Measurements from ENCODE around the gene DMD.

Gene DMD

DNA sequence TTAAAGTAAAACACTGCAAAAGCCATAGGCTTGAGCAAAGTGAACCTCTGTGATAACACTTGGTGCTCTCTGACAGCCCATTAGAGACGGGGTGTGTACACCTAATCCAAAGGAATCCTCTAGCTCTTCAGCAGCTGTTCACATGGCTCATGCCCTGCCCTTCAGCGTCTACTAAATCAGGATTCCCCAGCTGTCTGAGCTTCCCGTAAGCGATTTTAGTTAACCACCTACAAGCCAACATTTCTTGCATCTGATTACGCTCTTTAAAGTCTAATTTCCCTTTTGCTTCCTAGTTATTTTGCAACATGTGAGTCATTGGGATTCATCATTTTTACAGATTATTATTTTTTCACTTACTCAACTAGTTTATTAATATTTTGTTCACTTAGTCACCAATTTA, 6.5 kb downstream of the DMD start:
- peak; percentile 53 to 65 for DNase-seq (ENCODE audit: low read depth in 2 of 2)

GRCh38 chrX:33198561-33199279, 12.6 kb downstream of the DMD start:
- TF ChIP-seq, protein P1, sequence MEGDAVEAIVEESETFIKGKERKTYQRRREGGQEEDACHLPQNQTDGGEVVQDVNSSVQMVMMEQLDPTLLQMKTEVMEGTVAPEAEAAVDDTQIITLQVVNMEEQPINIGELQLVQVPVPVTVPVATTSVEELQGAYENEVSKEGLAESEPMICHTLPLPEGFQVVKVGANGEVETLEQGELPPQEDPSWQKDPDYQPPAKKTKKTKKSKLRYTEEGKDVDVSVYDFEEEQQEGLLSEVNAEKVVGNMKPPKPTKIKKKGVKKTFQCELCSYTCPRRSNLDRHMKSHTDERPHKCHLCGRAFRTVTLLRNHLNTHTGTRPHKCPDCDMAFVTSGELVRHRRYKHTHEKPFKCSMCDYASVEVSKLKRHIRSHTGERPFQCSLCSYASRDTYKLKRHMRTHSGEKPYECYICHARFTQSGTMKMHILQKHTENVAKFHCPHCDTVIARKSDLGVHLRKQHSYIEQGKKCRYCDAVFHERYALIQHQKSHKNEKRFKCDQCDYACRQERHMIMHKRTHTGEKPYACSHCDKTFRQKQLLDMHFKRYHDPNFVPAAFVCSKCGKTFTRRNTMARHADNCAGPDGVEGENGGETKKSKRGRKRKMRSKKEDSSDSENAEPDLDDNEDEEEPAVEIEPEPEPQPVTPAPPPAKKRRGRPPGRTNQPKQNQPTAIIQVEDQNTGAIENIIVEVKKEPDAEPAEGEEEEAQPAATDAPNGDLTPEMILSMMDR (IDR thresholded peaks at IDR 0.05; ENCODE audit: low read depth, low read length): no peak
- no peak for DNase-seq (ENCODE audit: low read depth in 2 of 2)
- H3K4me3 ChIP-seq (replicated peaks in 1 of 2; ENCODE audit: low read depth in 2 of 2, low read length in 2 of 2): no peak overlapping the region

More for the DNA sequence above, 6.5 kb downstream of the DMD start:
- TF ChIP-seq, protein P1 (IDR thresholded peaks at IDR 0.05; ENCODE audit: low read depth, low read length): no peak
- peak overlapping the region in 1 of 2 donors; percentile 1 for H3K4me3 ChIP-seq (replicated peaks in 1 of 2; ENCODE audit: low read depth in 2 of 2, low read length in 2 of 2)

- no peak overlapping the region for H3K4me3 ChIP-seq (replicated peaks in 1 of 2; ENCODE audit: low read depth in 2 of 2, low read length in 2 of 2)
- TF ChIP-seq, protein P1 (IDR thresholded peaks at IDR 0.05; ENCODE audit: low read depth, low read length): no peak
- no peak for DNase-seq (ENCODE audit: low read depth in 2 of 2)
Observed at GRCh38 chrX:33195698-33196097, 15.7 kb downstream of the DMD start.

- TF ChIP-seq, protein P1 (IDR thresholded peaks at IDR 0.05; ENCODE audit: low read depth, low read length): no peak
- H3K4me3 ChIP-seq (replicated peaks in 1 of 2; ENCODE audit: low read depth in 2 of 2, low read length in 2 of 2): peak overlapping the region in 1 of 2 donors; percentile 18
- DNase-seq (ENCODE audit: low read depth in 2 of 2): peak; percentile 53 to 61
Observed at GRCh38 chrX:33194876-33195433, 16.4 kb downstream of the DMD start.

- no peak for DNase-seq (ENCODE audit: low read depth in 2 of 2)
- H3K4me3 ChIP-seq (replicated peaks in 1 of 2; ENCODE audit: low read depth in 2 of 2, low read length in 2 of 2): no peak overlapping the region
- TF ChIP-seq, protein P1 (IDR thresholded peaks at IDR 0.05; ENCODE audit: low read depth, low read length): no peak
Observed at GRCh38 chrX:33194289-33194688, 17.1 kb downstream of the DMD start.

- TF ChIP-seq, protein P1 (IDR thresholded peaks at IDR 0.05; ENCODE audit: low read depth, low read length): no peak
- no peak overlapping the region for H3K4me3 ChIP-seq (replicated peaks in 1 of 2; ENCODE audit: low read depth in 2 of 2, low read length in 2 of 2)
- DNase-seq (ENCODE audit: low read depth in 2 of 2): peak; percentile 51 to 64
Observed at GRCh38 chrX:33190016-33190415, 21.3 kb downstream of the DMD start.
